HFF-Myc (cell line): ENCODE data around the gene PTPRE.

ENCODE experiments used
- DNase-seq: peaks from one replicate; pipeline ENCODE4 v3.0.0-alpha.2; 2011; ENCODE audit warnings: low read depth; ENCODE audit errors: extremely low read depth
- H3K4me3 ChIP-seq: replicated peaks from 2 replicates; pipeline ENCODE4 v1.5.1; 2011; ENCODE audit warnings: low read depth, mild to moderate bottlenecking, control low read depth, low read length
- TF ChIP-seq, protein P1 (sequence below): IDR thresholded peaks from 2 replicates; pipeline ENCODE4 v1.5.1; 2012; ENCODE audit warnings: mild to moderate bottlenecking, low read depth, low read length, control low read depth; ENCODE audit errors: missing control alignments

The PTPRE gene

DNA sequence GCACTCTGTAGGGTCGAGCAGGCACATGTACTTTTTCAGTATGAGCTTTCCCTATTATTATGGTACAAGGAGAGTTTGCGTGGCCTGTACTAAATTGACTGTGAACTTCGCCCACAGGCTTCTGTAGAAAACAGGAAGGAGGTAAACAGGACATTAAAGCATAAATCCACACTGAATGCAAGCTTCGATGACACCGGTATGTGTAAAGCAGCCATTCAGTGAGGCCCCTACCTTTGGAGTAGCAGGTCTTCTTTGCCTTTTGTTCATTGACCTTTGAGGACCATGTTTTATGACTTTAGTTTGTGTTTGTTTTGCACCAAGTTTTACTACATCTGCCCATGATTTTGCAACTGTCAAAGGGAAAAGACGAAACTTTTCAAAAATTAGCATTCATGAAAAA lies 204.8 kb downstream of the PTPRE start:
- DNase-seq, result no peak
- no peak overlapping the region for H3K4me3 ChIP-seq
- TF ChIP-seq, protein P1, sequence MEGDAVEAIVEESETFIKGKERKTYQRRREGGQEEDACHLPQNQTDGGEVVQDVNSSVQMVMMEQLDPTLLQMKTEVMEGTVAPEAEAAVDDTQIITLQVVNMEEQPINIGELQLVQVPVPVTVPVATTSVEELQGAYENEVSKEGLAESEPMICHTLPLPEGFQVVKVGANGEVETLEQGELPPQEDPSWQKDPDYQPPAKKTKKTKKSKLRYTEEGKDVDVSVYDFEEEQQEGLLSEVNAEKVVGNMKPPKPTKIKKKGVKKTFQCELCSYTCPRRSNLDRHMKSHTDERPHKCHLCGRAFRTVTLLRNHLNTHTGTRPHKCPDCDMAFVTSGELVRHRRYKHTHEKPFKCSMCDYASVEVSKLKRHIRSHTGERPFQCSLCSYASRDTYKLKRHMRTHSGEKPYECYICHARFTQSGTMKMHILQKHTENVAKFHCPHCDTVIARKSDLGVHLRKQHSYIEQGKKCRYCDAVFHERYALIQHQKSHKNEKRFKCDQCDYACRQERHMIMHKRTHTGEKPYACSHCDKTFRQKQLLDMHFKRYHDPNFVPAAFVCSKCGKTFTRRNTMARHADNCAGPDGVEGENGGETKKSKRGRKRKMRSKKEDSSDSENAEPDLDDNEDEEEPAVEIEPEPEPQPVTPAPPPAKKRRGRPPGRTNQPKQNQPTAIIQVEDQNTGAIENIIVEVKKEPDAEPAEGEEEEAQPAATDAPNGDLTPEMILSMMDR, result no peak

DNA sequence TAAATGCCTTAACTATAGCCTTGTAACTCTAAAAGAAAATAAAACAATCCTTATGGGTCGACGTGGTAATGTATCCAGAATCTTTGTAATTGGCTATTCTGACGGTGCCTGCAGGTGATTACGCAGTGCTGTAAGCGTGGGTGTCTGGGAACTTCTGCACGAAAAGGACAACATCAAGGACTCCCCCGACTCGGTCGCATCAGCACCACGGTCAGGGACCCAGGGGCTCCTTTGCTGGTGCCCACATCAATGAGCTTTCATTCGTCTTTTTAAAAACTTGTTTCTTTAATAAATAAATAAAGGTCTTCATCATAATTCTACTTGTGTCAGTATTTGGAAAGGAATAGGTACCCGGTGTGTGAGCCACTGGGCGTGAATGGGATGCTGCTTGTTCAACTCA lies 206.1 kb downstream of the PTPRE start:
- DNase-seq, result no peak
- TF ChIP-seq, protein P1, result no peak
- H3K4me3 ChIP-seq, result no peak overlapping the region

DNA sequence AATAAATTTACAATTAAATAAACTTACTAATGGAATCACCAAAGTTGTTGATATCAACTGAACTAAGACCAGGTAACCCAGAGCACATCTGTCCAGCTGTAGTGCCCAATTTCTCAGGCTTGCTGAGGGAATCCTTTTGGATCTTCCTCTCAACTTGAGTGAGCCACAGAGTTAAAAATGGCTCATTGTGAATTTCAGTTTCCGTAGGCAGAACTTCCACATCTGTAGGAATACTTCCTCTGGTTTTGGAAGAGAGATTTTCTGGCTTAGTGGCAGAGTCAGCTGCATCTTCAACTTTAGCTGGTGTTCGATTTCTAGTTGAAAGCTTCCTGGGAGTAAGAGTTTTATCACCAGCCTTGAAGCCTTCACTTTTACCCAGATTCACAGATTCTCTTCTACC lies 208.0 kb downstream of the PTPRE start:
- DNase-seq, result no peak
- TF ChIP-seq, protein P1, result no peak
- H3K4me3 ChIP-seq, result no peak overlapping the region

DNA sequence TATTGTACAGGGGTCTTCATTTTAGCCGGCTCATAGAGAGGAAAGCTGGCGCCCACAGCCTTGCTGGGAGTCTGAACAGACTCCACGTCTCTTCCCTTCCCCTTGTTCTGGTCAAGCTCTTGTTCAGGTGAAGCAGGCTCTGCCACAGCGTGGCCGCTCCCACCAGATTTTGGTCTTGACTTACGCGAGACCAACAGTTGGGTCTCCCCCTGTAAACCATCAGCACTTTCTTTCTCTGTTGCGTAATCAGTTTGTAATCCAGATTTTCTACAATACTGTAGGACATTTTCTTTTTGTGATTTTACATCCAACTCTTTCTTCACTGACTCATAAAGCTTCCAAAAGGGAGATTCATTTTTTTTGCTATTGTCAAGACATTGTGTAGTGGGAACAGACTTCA lies 208.5 kb downstream of the PTPRE start:
- DNase-seq, result no peak
- TF ChIP-seq, protein P1, result no peak
- H3K4me3 ChIP-seq, result no peak overlapping the region

DNA sequence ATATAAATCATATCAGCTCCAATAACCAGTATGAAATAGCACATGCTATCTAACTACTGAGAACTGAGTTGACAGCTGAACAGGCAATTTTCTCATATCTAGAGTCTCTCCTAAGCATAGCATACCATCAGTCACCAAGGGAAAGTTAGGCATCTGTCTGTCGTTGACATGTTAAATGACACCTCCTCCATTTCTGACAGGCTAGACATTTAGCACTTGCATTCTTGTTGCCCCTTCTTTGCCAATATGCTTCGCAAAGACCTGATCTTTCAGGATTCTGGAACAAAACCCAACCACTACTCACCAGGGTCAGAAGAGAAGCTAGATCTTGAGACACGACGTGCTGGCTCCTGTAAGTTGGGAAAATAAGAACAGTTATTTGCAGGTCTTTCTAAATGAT lies 209.3 kb downstream of the PTPRE start:
- DNase-seq, result no peak
- TF ChIP-seq, protein P1, result no peak
- no peak overlapping the region for H3K4me3 ChIP-seq

DNA sequence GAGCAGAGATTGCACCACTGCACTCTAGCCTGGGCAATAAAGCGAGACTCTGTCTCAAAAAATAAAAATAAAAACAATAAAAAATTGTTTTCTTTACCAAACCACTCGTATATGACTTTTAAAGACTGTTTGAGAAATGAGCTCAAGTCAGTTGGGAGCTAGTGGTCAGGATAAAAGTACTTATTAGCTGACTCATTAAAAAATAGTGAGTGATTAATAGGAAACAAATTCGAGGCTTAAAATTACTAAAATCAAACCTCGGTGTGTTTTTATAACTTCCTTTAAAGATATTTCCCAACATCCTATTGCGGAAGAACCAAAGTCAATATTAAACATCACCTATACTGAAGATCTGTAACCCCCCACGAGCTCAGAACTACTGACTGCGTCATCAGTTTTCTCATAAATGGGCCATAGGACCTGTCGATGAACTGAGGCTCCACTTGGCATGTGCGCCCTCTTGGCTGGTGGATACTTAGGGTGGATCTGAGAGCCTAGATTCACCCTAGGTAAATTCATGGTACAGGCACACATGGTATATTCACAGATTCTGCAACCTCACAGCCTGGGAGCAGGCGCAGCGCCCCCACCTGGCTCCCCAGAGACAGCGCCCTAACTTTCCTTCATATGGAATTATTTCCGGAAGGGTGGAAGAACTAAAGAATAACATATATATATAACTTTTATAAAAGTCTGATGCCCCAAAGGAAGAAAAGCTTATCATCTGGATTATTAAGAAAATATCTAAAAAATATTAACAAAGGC lies 210.1 kb downstream of the PTPRE start:
- TF ChIP-seq, protein P1, result peak; percentile 53
- no peak for DNase-seq
- H3K4me3 ChIP-seq, result no peak overlapping the region
